Right lobe of liver (tissue), 6 donors: Measurements from ENCODE around the gene C17orf58. TPM values are rescaled to one million over a fixed set of nuclear protein-coding genes. Genes with fewer than 3 reads are reported as not detected.

ENCODE experiments used
- ATAC-seq, 4 donors: fragments of 200-7000 bp; cut with Tn5 transposase; one replicate each; pipeline ENCODE4 v1.9.1; 2020; ENCODE audit warnings: mild to moderate bottlenecking in 4 of 4, moderate library complexity in 4 of 4
- DNase-seq, 3 donors: peaks; one replicate each; pipeline ENCODE4 v3.0.0-alpha.2; 2020
- H3K27ac ChIP-seq, 3 donors: fragments of 200-600 bp; one replicate each; pipeline ENCODE4 v1.8.0; 2022
- H3K27me3 ChIP-seq, 2 donors: fragments of 200-600 bp; one replicate each; pipeline ENCODE4 v1.8.0; 2022
- H3K36me3 ChIP-seq, 4 donors: fragments of 200-600 bp; sonication (generic) in 1 of 4; one replicate each; pipeline versions ENCODE4 v1.5.1 to v1.8.0; 2017 to 2022; ENCODE audit warnings: control low read depth in 1 of 4
- H3K4me1 ChIP-seq, 4 donors: fragments of 200-600 bp; sonication (generic) in 1 of 4; one replicate each; pipeline versions ENCODE4 v1.5.1 to v1.8.0; 2017 to 2022; ENCODE audit warnings: control low read depth in 1 of 4
- H3K4me3 ChIP-seq, 3 donors: fragments of 200-600 bp; one replicate each; pipeline ENCODE4 v1.8.0; 2022
- H3K9me3 ChIP-seq, 4 donors: fragments of 200-600 bp; sonication (generic) in 1 of 4; one replicate each; pipeline versions ENCODE4 v1.5.1 to v1.8.0; 2017 to 2022; ENCODE audit warnings: control low read depth in 1 of 4
- POLR2A ChIP-seq: fragments of 450-650 bp; IDR thresholded peaks from one replicate; pipeline ENCODE4 v1.6.1; 2017; ENCODE audit warnings: antibody characterized with exemption, mild to moderate bottlenecking
- WGBS: methylation state at CpG from one replicate; pipeline ENCODE4 v1.1.6; 2018; ENCODE audit warnings: low coverage, low lambda C conversion rate; ENCODE audit not compliant: insufficient coverage; ENCODE audit errors: missing lambda C conversion rate; 5-methylcytosine and 5-hydroxymethylcytosine counted together
- intact Hi-C, 2 donors: fragments of 100-400 bp; cut with DNase I; formaldehyde crosslinking; loops; one replicate each; pipeline versions ENCODE4 v1.11.2 to v1.14.1; 2022
- small RNA-seq, 2 experiments: library from RNA; depleted of rRNA; stranded (forward); fragments of <200 nt; gene quantifications; one replicate each; pipeline ENCODE3, GENCODE V24; 2016
- total RNA-seq, 6 experiments: library from RNA; depleted of rRNA in 2 of 6; stranded (reverse); fragments of >200 nt in 2 of 6; fragmentation: NEBNext Ultra II Directional in 3 of 6; extraction: Animal tissue kit (Norgen Biotek cat#: 25700) in 3 of 6; gene quantifications; one replicate each; pipeline versions ENCODE4 v1.1.0 to v1.2.4, GENCODE V29; 2016 to 2023
- TF ChIP-seq, protein P1 (sequence below), 4 donors: fragments of 200-600 bp in 3 of 4; fragments of 450-650 bp in 1 of 4; IDR thresholded peaks; one replicate each; pipeline versions ENCODE4 v1.5.1 to v1.8.0; 2016 to 2022; ENCODE audit warnings: antibody characterized with exemption in 4 of 4, mild to moderate bottlenecking in 2 of 4
- donor health status: DM: no; HTN: yes; CAD: no.
- donor health status: DM: no; HTN: no; CAD: no.
- donor health status: DM: no; HTN: no; CAD: no.
- donor health status: DM: no; HTN: yes; CAD: no.
- donor health status: DM: no; HTN: yes; CAD: no.

The C17orf58 gene
- total RNA-seq, 6 experiments from 2014 or later: 7.2 to 12.4 (median 8.3) TPM

DNA sequence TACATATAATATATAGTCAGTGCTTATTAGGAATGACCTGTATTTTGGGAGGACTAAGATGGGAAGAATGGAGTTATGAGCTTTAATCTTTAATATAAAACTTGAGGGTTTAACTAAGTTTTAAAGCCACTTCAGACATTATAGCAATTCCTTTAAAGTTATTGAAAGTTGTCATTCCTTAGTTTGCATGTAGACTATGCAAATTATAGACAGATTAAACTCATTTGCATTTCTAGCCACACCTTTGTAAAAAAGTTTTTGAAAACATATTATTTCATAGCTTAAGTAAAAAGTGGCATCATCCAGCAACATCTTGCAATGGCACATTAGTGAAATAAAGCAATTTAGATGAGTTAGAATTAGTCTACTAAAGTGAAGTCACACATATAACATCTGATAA lies 49.8 kb downstream of the C17orf58 start:
- intact Hi-C loops: no loop called here
- peaks cover 12 to 79% (median 45%) of the 10 kb centered on the region in 4 donors for H3K36me3 ChIP-seq
- no peak overlapping the region for H3K4me3 ChIP-seq
- no peak for DNase-seq
- no peak for ATAC-seq
- H3K27me3 ChIP-seq: no peaks in the 10 kb centered on the region
- H3K27ac ChIP-seq: no peak overlapping the region
- TF ChIP-seq, protein P1, sequence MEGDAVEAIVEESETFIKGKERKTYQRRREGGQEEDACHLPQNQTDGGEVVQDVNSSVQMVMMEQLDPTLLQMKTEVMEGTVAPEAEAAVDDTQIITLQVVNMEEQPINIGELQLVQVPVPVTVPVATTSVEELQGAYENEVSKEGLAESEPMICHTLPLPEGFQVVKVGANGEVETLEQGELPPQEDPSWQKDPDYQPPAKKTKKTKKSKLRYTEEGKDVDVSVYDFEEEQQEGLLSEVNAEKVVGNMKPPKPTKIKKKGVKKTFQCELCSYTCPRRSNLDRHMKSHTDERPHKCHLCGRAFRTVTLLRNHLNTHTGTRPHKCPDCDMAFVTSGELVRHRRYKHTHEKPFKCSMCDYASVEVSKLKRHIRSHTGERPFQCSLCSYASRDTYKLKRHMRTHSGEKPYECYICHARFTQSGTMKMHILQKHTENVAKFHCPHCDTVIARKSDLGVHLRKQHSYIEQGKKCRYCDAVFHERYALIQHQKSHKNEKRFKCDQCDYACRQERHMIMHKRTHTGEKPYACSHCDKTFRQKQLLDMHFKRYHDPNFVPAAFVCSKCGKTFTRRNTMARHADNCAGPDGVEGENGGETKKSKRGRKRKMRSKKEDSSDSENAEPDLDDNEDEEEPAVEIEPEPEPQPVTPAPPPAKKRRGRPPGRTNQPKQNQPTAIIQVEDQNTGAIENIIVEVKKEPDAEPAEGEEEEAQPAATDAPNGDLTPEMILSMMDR (IDR thresholded peaks at IDR 0.05): no peak
- no peak for TF ChIP-seq POLR2A
- no peaks in the 10 kb centered on the region for H3K4me1 ChIP-seq
- H3K9me3 ChIP-seq: no peaks in the 10 kb centered on the region

GRCh38 chr17:67944035-67944434 lies 52.2 kb downstream of the C17orf58 start:
- H3K4me1 ChIP-seq: no peaks in the 10 kb centered on the region
- WGBS: 100% methylated on average over 4 of the region's 5 CpGs
- intact Hi-C loops: no loop called here
- no peak overlapping the region for H3K27ac ChIP-seq
- ATAC-seq (no peak), DNase-seq (no peak)
- H3K4me3 ChIP-seq: no peak overlapping the region
- no peak for TF ChIP-seq POLR2A
- TF ChIP-seq, protein P1 (IDR thresholded peaks at IDR 0.05): no peak
- H3K9me3 ChIP-seq: no peaks in the 10 kb centered on the region
- no peaks in the 10 kb centered on the region for H3K27me3 ChIP-seq
- peaks cover 12 to 91% (median 49%) of the 10 kb centered on the region in 4 donors for H3K36me3 ChIP-seq

GRCh38 chr17:67942810-67943209 lies 53.5 kb downstream of the C17orf58 start:
- no peak overlapping the region for H3K4me3 ChIP-seq
- intact Hi-C loops: no loop called here
- no peaks in the 10 kb centered on the region for H3K9me3 ChIP-seq
- no peaks in the 10 kb centered on the region for H3K27me3 ChIP-seq
- H3K27ac ChIP-seq: no peak overlapping the region
- TF ChIP-seq, protein P1 (IDR thresholded peaks at IDR 0.05): peak in 3 of 4 donors; percentile 39 to 42 (median 40)
- no peak for TF ChIP-seq POLR2A
- ATAC-seq (no peak), DNase-seq (no peak)
- H3K36me3 ChIP-seq: peaks cover 12 to 85% (median 40%) of the 10 kb centered on the region in 4 donors
- no peaks in the 10 kb centered on the region for H3K4me1 ChIP-seq
- WGBS: 93% methylated on average over 3 of the region's 3 CpGs

Small RNA genes lying within 50 kb of the gene (small RNA-seq; reads per million reads assigned to genes)
- 0 reads per million in 2 experiments for gene RN7SL622P

Other genes with a start within 250 kb of the C17orf58 start
- 10 to 100 TPM; 25.8 to 35.1 (median 31.3) TPM for gene BPTF, start 171.0 kb downstream of the C17orf58 start, total RNA-seq
- 10 to 100 TPM in 4 of 6 experiments, 1 to 10 TPM in 2; 9.2 to 36.6 (median 20.0) TPM for gene KPNA2, start 39.3 kb upstream of the C17orf58 start, total RNA-seq